HepG2 (cell line): ENCODE data around the gene HIF1AN. TPM values are rescaled to one million over a fixed set of nuclear protein-coding genes. Genes with fewer than 3 reads are reported as not detected.

Experiments used
- ARID2 ChIP-seq: sonication (generic); formaldehyde crosslinking; IDR thresholded peaks from 2 replicates; pipeline ENCODE4 v1.8.1; 2022; ENCODE audit warnings: mild to moderate bottlenecking, missing genetic modification reagents, borderline replicate concordance
- BCL6 ChIP-seq: IDR thresholded peaks from 2 replicates; pipeline ENCODE4 v1.6.1; 2016; ENCODE audit warnings: missing genetic modification reagents, missing compliant biosample characterization
- DMAP1 ChIP-seq: IDR thresholded peaks from 2 replicates; pipeline ENCODE4 v1.6.1; 2016
- HHEX ChIP-seq: IDR thresholded peaks from 2 replicates; pipeline ENCODE4 v1.6.1; 2016; ENCODE audit warnings: control low read depth
- SOX5 ChIP-seq: IDR thresholded peaks from 2 replicates; pipeline ENCODE4 v1.6.1; 2016; ENCODE audit warnings: borderline replicate concordance
- YY1 ChIP-seq: IDR thresholded peaks from 2 replicates; pipeline ENCODE4 v1.6.1; 2011; ENCODE audit warnings: low read length, low read depth, moderate library complexity, mild to moderate bottlenecking; ENCODE audit not compliant: insufficient read depth, insufficient replicate concordance
- ZFP36L1 ChIP-seq: sonication (generic); formaldehyde crosslinking; IDR thresholded peaks from 2 replicates; pipeline ENCODE4 v1.8.0; 2022; ENCODE audit warnings: mild to moderate bottlenecking, missing genetic modification reagents, moderate library complexity
- ZMYM2 ChIP-seq: sonication (generic); formaldehyde crosslinking; IDR thresholded peaks from 2 replicates; pipeline ENCODE4 v1.8.0; 2022; ENCODE audit warnings: mild to moderate bottlenecking, missing genetic modification reagents
- ZNF225 ChIP-seq: sonication (generic); formaldehyde crosslinking; IDR thresholded peaks from 2 replicates; pipeline ENCODE4 v1.4.0; 2020; ENCODE audit warnings: mild to moderate bottlenecking, missing genetic modification reagents
- ZNF317 ChIP-seq: sonication (generic); formaldehyde crosslinking; IDR thresholded peaks from 2 replicates; pipeline ENCODE4 v1.5.0; 2020; ENCODE audit warnings: mild to moderate bottlenecking, missing genetic modification reagents
- ZNF33A ChIP-seq: sonication (generic); formaldehyde crosslinking; IDR thresholded peaks from 2 replicates; pipeline ENCODE4 v1.5.1; 2020; ENCODE audit warnings: missing genetic modification reagents, mild to moderate bottlenecking, moderate library complexity, borderline replicate concordance
- ZNF543 ChIP-seq: sonication (generic); formaldehyde crosslinking; IDR thresholded peaks from 2 replicates; pipeline ENCODE4 v1.4.0; 2020; ENCODE audit warnings: mild to moderate bottlenecking, missing genetic modification reagents
- ZNF589 ChIP-seq: sonication (generic); formaldehyde crosslinking; conservative IDR thresholded peaks from 2 replicates; pipeline ENCODE4 v1.8.0; 2022; ENCODE audit warnings: mild to moderate bottlenecking, moderate library complexity, missing genetic modification reagents
- ZNF598 ChIP-seq: sonication (generic); formaldehyde crosslinking; IDR thresholded peaks from 2 replicates; pipeline ENCODE4 v1.5.1; 2020; ENCODE audit warnings: mild to moderate bottlenecking, missing genetic modification reagents, borderline replicate concordance
- ZNF629 ChIP-seq: sonication (generic); formaldehyde crosslinking; conservative IDR thresholded peaks from 2 replicates; pipeline ENCODE4 v1.5.0; 2020; ENCODE audit warnings: missing genetic modification reagents
- ZSCAN31 ChIP-seq: sonication (generic); formaldehyde crosslinking; IDR thresholded peaks from 2 replicates; pipeline ENCODE4 v1.5.0; 2020; ENCODE audit warnings: low read depth, mild to moderate bottlenecking, missing genetic modification reagents
- polyA plus RNA-seq, 8 experiments: library from polyadenylated mRNA; depleted of rRNA in 3 of 8; stranded (reverse) in 7 of 8; unstranded in 1 of 8; fragments of >200 nt; fragmentation: Illumina TruSeq in 4 of 8; extraction: Trizol in 4 of 8; gene quantifications; 2 replicates each; pipeline versions ENCODE4 v1.2.1 to v1.2.3, GENCODE V29; 2011 to 2016; ENCODE audit warnings: low read depth in 4 of 8, missing spikeins in 1 of 8, mixed read lengths in 1 of 8; ENCODE audit not compliant: insufficient read depth in 1 of 8
- total RNA-seq, 5 experiments: library from RNA; depleted of rRNA; stranded (reverse); fragments of >200 nt; fragmentation: Illumina TruSeq; extraction: Trizol; gene quantifications; 2 replicates each; pipeline ENCODE4 v1.2.3, GENCODE V29; 2016; ENCODE audit warnings: low read depth in 1 of 5
- TF ChIP-seq, protein P1 (sequence below): sonication (generic); formaldehyde crosslinking; IDR thresholded peaks from 2 replicates; pipeline ENCODE4 v1.4.0; 2020; ENCODE audit warnings: mild to moderate bottlenecking, missing genetic modification reagents
- TF ChIP-seq, protein P2 (sequence below): sonication (generic); formaldehyde crosslinking; IDR thresholded peaks from 2 replicates; pipeline ENCODE4 v1.8.1; 2023; ENCODE audit warnings: mild to moderate bottlenecking, missing genetic modification reagents
- TF ChIP-seq, protein P3 (sequence below): sonication (generic); formaldehyde crosslinking; IDR thresholded peaks from 2 replicates; pipeline ENCODE4 v1.4.0; 2020; ENCODE audit warnings: mild to moderate bottlenecking, missing genetic modification reagents
- TF ChIP-seq, protein P4 (sequence below): sonication (generic); formaldehyde crosslinking; IDR thresholded peaks from 2 replicates; pipeline ENCODE4 v1.4.0; 2020; ENCODE audit warnings: missing genetic modification reagents
- TF ChIP-seq, protein P5 (sequence below), 2 experiments: sonication (generic) in 1 of 2; formaldehyde crosslinking in 1 of 2; IDR thresholded peaks; 2 replicates each; pipeline versions ENCODE4 v1.4.0 to v1.6.1; 2018 to 2020; ENCODE audit warnings: missing genetic modification reagents in 2 of 2, borderline replicate concordance in 1 of 2, low read depth in 1 of 2, mild to moderate bottlenecking in 1 of 2, missing biosample characterization in 1 of 2

The HIF1AN gene
- total and polyA plus RNA-seq, 2 of the 13 experiments (the other 11 are each of a cell fraction or from before 2014, with no cell fraction given): 8.6 to 10.7 TPM

DNA sequence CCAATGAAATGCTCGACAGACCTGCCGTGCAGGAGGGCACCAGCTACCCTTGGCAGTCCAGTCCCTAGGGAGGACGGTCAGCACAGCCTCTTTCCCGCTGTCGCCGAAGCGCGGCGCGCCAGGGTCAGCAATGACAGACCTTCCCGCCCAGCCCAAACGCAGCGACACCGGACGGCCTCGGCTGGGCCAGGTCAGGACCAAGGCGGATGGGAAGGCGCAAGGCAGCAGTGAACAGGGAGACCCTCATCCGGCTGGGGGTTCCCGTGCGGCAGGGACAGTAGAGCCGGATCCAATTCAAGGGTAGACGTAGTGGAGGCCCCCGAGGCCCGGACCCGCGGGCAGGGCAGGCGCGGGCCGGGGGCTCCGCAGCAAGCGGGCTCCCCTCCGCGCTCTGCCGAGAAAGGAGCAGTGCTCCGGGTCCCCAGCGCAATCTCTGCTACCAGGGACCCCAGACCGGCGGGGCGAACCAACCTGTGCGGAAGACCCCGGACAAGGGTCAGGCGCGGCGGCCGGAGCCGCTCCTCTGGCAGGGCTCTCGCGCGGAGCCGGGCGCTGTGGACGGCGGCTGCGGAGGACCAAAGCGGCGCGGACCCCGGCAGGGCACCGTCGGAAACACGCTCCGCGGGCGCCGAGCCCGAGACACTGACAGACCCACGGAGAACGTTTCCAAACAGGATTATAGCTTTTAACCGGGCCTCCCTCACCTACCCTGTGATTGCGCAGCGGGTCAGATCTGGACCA is 16.3 kb upstream of the HIF1AN start, which contains the start of gene SEC31B (continued):
- TF ChIP-seq, protein P1, sequence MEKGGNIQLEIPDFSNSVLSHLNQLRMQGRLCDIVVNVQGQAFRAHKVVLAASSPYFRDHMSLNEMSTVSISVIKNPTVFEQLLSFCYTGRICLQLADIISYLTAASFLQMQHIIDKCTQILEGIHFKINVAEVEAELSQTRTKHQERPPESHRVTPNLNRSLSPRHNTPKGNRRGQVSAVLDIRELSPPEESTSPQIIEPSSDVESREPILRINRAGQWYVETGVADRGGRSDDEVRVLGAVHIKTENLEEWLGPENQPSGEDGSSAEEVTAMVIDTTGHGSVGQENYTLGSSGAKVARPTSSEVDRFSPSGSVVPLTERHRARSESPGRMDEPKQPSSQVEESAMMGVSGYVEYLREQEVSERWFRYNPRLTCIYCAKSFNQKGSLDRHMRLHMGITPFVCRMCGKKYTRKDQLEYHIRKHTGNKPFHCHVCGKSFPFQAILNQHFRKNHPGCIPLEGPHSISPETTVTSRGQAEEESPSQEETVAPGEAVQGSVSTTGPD (CRISPR knock-in tag): no peak
- peak; percentile 26 for TF ChIP-seq YY1
- TF ChIP-seq, protein P2, sequence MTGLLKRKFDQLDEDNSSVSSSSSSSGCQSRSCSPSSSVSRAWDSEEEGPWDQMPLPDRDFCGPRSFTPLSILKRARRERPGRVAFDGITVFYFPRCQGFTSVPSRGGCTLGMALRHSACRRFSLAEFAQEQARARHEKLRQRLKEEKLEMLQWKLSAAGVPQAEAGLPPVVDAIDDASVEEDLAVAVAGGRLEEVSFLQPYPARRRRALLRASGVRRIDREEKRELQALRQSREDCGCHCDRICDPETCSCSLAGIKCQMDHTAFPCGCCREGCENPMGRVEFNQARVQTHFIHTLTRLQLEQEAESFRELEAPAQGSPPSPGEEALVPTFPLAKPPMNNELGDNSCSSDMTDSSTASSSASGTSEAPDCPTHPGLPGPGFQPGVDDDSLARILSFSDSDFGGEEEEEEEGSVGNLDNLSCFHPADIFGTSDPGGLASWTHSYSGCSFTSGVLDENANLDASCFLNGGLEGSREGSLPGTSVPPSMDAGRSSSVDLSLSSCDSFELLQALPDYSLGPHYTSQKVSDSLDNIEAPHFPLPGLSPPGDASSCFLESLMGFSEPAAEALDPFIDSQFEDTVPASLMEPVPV (CRISPR knock-in tag): 0 out of 2 replicates have a peak, but pooled peaks have one; percentile 53
- no peak for TF ChIP-seq ZNF589
- peak; percentile 43; the same call in 1 of the 2 replicates for TF ChIP-seq ZMYM2 (CRISPR knock-in tag)
- TF ChIP-seq, protein P3, sequence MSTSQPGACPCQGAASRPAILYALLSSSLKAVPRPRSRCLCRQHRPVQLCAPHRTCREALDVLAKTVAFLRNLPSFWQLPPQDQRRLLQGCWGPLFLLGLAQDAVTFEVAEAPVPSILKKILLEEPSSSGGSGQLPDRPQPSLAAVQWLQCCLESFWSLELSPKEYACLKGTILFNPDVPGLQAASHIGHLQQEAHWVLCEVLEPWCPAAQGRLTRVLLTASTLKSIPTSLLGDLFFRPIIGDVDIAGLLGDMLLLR: no peak
- TF ChIP-seq, protein P4, sequence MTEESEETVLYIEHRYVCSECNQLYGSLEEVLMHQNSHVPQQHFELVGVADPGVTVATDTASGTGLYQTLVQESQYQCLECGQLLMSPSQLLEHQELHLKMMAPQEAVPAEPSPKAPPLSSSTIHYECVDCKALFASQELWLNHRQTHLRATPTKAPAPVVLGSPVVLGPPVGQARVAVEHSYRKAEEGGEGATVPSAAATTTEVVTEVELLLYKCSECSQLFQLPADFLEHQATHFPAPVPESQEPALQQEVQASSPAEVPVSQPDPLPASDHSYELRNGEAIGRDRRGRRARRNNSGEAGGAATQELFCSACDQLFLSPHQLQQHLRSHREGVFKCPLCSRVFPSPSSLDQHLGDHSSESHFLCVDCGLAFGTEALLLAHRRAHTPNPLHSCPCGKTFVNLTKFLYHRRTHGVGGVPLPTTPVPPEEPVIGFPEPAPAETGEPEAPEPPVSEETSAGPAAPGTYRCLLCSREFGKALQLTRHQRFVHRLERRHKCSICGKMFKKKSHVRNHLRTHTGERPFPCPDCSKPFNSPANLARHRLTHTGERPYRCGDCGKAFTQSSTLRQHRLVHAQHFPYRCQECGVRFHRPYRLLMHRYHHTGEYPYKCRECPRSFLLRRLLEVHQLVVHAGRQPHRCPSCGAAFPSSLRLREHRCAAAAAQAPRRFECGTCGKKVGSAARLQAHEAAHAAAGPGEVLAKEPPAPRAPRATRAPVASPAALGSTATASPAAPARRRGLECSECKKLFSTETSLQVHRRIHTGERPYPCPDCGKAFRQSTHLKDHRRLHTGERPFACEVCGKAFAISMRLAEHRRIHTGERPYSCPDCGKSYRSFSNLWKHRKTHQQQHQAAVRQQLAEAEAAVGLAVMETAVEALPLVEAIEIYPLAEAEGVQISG (CRISPR knock-in tag): peak; percentile 75
- peak; percentile 81 for TF ChIP-seq ZSCAN31 (CRISPR knock-in tag)
- TF ChIP-seq ZNF543: no peak
- TF ChIP-seq SOX5 (CRISPR knock-in tag): no peak
- TF ChIP-seq DMAP1: no peak
- peak; percentile 15; the same call in 1 of the 2 replicates for TF ChIP-seq BCL6
- TF ChIP-seq ARID2 (CRISPR knock-in tag): peak; percentile 18; the same call in 1 of the 2 replicates
- TF ChIP-seq HHEX (CRISPR knock-in tag): no peak
- TF ChIP-seq, protein P5, sequence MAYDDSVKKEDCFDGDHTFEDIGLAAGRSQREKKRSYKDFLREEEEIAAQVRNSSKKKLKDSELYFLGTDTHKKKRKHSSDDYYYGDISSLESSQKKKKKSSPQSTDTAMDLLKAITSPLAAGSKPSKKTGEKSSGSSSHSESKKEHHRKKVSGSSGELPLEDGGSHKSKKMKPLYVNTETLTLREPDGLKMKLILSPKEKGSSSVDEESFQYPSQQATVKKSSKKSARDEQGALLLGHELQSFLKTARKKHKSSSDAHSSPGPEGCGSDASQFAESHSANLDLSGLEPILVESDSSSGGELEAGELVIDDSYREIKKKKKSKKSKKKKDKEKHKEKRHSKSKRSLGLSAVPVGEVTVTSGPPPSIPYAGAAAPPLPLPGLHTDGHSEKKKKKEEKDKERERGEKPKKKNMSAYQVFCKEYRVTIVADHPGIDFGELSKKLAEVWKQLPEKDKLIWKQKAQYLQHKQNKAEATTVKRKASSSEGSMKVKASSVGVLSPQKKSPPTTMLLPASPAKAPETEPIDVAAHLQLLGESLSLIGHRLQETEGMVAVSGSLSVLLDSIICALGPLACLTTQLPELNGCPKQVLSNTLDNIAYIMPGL (CRISPR knock-in tag; IDR thresholded peaks at IDR 0.05; ENCODE audit: borderline replicate concordance in 1 of 2, low read depth in 1 of 2): peak; percentile 91 to 96
- no peak for TF ChIP-seq ZNF33A (CRISPR knock-in tag)
- no peak for TF ChIP-seq ZFP36L1
- 0 out of 2 replicates have a peak, but pooled peaks have one; percentile 60 for TF ChIP-seq ZNF225
- TF ChIP-seq ZNF317: no peak
- TF ChIP-seq ZNF598: no peak; the same call in 1 of the 2 replicates
- no peak for TF ChIP-seq ZNF629 (CRISPR knock-in tag)
